HG03108 (cell line): Measurements from ENCODE around the gene ITGA2B.
"Not testable (repeated sequence)": the region's sequence is repeated elsewhere in the genome, so short reads cannot be mapped to it uniquely, and the experiment has no call there.

Experiments
- ATAC-seq: cut with Tn5 transposase; IDR thresholded peaks from one replicate; pipeline ENCODE4 v1.9.1; 2021; ENCODE audit warnings: moderate library complexity; ENCODE audit not compliant: unreplicated experiment

Gene ITGA2B

GRCh38 chr17:44369414-44370023, 19.9 kb downstream of the ITGA2B start:
- ATAC-seq: not testable (repeated sequence)

DNA sequence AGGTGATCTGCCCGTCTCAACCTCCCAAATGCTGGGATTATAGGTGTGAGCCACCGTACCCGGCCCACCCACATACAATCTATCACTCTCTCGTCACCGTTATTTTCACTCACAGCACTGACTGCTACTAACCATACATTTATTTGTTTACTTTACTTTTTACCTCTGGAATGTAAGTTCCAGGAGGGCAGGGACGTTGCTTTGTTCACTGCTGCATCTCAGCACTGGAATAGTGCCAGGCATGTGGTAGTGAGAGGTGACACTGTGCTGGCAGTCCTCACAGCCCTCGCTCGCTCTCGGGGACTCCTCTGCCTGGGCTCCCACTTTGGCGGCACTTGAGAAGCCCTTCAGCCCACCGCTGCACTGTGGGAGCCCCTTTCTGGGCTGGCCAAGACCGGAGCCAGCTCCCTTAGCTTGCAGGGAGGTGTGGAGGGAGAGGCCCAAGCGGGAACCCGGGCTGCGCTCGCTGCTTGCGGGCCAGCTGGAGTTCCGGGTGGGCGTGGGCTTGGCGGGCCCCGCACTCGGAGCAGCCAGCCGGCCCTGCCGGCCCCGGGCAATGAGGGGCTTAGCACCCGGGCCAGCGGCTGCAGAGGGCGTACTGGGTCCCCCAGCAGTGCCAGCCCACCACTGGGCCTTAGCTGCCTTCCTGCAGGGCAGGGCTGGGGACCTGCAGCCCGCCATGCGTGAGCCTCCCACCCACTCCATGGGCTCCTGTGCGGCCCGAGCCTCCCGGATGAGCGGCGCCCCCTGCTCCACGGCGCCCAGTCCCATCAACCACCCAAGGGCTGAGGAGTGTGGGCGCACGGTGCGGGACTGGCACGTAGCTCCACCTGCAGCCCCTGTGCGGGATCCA, 20.8 kb downstream of the ITGA2B start:
- not testable (repeated sequence) for ATAC-seq

DNA sequence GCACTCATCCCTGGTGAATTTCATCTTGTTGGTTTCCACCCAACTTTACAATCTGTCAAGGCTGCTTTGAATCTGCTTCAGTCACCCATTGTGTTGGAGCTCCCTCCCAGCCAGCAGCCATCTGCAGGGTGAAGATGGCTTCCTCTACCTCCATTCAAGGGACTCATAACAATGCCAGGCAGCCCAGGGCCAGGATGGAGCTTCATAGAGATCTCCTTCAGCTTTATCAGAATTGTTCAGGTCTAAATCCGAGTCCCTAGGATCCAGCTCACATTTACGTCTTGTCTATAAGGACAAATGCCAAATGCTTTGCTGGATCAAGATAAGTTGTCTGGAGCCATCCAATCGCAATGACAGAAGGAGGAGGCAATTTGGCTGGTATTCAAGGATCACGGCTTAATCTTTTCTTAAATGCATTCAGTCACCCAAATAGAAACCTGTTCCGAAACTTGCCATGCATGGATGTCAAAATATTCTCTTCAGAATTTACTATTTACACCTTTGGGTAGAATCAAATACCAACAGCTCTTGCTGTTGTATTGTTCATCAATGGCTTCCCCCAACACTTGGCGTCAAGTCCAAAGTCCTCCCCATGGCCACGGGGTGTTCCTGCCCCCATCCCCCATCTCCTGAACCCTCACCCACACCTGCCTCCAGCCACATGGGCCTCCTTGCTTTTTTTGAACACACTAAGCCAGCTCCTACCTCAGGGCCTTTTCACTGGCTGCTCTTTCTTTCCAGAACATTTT, 22.0 kb downstream of the ITGA2B start:
- no peak for ATAC-seq

DNA sequence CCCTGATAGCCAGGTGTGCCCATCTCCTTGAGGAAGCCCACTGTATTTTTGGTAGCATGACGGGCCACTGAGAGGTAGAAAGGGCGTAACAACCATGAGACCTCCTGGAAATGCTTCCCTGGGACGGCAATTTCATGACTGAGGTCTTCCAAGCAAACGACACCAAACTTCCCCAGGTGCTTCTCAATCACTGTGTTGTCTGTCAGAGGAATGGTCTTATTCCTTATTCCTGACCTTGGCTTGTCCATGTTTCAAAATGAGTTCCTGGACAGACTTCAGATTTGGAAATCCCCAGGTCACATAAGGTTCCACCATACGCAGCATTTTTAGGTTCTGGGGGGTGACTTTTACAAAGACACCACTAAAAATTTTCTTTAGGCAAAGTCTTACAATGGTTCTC, 24.4 kb downstream of the ITGA2B start:
- ATAC-seq: not testable (repeated sequence)

- ATAC-seq: no peak
Observed at GRCh38 chr17:44363613-44364159, 25.8 kb downstream of the ITGA2B start, which contains the start of gene FAM171A2. Gene FAM171A2 (minus strand): TSS chr17:44363853. CDS start chr17:44363714, 139 bp downstream.

- ATAC-seq: no peak
Observed at GRCh38 chr17:44362949-44363612, 26.4 kb downstream of the ITGA2B start.

- ATAC-seq: no peak
Observed at GRCh38 chr17:44362459-44362948, 26.9 kb downstream of the ITGA2B start.

GRCh38 chr17:44361292-44362260, 27.9 kb downstream of the ITGA2B start:
- ATAC-seq: no peak

DNA sequence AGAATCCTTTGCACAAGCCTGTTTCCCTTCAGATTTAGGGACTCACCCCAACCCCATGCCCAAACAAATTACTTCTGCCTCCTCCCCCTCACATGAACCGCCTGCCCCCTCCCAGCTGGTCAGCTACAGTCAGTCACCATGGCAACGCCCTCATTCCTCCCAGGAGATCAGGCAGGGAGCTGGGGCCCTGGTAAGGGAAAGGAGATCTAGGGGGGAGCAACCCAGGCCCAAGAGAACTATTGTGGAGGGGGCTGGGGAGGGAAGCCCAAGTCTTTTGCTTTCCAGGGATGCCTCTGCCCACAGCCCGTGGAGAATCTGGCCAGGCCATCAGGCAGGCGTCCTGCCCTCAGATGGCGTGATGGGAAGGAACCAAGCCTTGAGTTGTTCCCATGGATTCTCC, 28.6 kb downstream of the ITGA2B start:
- no peak for ATAC-seq

DNA sequence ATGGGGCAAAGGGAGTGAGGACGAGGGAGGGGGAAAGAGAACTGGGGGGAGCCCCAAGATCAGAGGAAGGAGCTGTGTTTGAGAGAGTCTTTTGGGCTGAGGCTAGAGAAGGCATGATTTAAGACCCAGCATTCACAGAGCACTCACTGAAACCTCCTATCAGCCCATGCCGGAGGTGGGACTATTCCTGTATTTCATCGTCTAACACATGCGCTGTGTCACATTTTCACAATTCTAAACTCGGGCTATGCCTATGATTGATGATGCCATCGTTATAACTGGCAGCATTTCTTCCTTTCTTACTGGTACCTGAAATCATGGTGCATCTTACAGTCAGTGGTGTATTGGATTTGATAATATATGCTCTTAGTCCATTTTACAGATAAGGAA, 29.3 kb downstream of the ITGA2B start:
- no peak for ATAC-seq

GRCh38 chr17:44359458-44360143, 29.8 kb downstream of the ITGA2B start:
- no peak for ATAC-seq

DNA sequence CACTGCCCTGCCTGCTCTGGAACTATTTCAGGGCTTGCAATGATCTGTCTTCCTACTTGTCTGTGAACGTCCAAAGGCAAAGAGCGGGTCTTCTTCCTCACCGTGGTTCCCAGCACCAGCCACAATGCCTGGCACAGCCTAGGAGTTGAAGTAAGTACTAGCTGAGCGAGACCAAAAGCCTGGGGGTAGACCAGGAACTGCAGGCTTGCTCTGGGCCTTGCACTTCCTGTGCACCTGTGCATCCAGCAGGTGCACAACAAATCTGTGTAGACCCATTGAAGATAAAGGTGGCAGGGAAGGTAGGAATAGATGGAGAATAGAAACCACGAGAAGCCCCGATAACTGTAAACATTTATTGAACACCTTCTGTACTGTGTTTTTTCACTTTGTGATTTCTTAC, 30.4 kb downstream of the ITGA2B start:
- no peak for ATAC-seq

DNA sequence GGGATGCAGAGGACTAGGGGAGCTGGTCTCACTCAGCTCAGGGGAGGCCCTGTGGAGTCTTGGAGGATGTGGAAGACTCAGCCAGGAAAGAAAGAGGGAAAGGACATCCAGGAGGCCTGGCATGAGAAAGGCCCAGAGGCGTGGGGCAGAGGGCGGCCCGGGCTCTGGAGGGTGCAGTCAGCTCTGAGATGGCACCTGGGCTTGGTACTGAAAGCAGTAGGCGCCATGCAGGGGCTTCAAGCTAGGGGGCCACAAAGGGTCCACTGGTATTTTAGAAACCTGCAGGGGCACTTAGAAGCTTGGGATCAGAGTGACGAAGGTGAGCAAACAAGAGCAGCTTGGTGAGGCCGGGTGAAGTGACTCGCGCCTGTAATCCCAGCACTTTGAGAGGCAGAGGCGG, 31.4 kb downstream of the ITGA2B start:
- no peak for ATAC-seq

GRCh38 chr17:44356241-44356640, 33.2 kb downstream of the ITGA2B start:
- ATAC-seq: no peak

- no peak for ATAC-seq
Observed at GRCh38 chr17:44355642-44356099, 33.8 kb downstream of the ITGA2B start.

GRCh38 chr17:44354582-44355561, 34.6 kb downstream of the ITGA2B start:
- no peak for ATAC-seq

GRCh38 chr17:44353672-44354331, 35.6 kb downstream of the ITGA2B start:
- no peak for ATAC-seq
